Measurements from ENCODE around the gene SLTM. TPM values are rescaled to one million over a fixed set of nuclear protein-coding genes. Genes with fewer than 3 reads are reported as not detected.
"Not testable (repeated sequence)": the region's sequence is repeated elsewhere in the genome, so short reads cannot be mapped to it uniquely, and the experiment has no call there.

SLTM gene
- total RNA-seq, 1 experiment from 2014 or later: 108 TPM

DNA sequence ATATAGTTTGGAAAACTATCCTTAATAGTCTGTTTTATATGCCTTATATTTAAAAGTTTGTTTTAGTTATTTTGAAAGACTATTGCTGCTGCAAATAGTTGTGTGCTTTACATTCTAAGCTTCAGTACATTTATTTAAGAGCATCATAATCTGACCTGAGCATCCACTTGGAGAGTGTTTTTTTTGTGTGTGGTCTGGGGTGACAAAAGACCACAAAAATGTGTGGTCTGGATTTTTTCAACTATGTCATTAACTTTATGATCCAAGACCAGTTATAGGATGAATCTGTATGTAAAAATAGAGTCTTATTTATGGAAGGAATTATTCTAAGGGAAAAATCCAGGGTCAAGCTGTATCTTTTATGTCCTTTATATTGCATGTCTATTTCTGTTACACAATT lies 77.4 kb downstream of the SLTM start:
- TF ChIP-seq, protein P1, sequence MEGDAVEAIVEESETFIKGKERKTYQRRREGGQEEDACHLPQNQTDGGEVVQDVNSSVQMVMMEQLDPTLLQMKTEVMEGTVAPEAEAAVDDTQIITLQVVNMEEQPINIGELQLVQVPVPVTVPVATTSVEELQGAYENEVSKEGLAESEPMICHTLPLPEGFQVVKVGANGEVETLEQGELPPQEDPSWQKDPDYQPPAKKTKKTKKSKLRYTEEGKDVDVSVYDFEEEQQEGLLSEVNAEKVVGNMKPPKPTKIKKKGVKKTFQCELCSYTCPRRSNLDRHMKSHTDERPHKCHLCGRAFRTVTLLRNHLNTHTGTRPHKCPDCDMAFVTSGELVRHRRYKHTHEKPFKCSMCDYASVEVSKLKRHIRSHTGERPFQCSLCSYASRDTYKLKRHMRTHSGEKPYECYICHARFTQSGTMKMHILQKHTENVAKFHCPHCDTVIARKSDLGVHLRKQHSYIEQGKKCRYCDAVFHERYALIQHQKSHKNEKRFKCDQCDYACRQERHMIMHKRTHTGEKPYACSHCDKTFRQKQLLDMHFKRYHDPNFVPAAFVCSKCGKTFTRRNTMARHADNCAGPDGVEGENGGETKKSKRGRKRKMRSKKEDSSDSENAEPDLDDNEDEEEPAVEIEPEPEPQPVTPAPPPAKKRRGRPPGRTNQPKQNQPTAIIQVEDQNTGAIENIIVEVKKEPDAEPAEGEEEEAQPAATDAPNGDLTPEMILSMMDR (IDR thresholded peaks at IDR 0.05; ENCODE audit: unreplicated experiment): no peak
- POLR2A ChIA-PET: interaction anchor here (0.6 to 0.8 kb wide), 2 partner anchors 19 to 84 kb away, joined by 3 read pairs; no protein-coding TSS in a partner anchor
- no peak overlapping the region for H3K27ac Mint-ChIP-seq (ENCODE audit: low read depth, unreplicated experiment)
- H3K27me3 Mint-ChIP-seq (ENCODE audit: insufficient read depth, unreplicated experiment): no peaks in the 10 kb centered on the region
- CTCF ChIA-PET: no interaction called here
- intact Hi-C loops (cut with micrococcal nuclease): no loop called here
- H3K4me1 Mint-ChIP-seq (ENCODE audit: insufficient read depth, unreplicated experiment): no peaks in the 10 kb centered on the region
- no TSS peak for BruUV-seq (replicated peaks)
- peaks cover 32% of the 10 kb centered on the region for H3K36me3 Mint-ChIP-seq (ENCODE audit: insufficient read depth, unreplicated experiment)
- no peak for DNase-seq (ENCODE audit: unreplicated experiment)
- H3K9me3 Mint-ChIP-seq (ENCODE audit: unreplicated experiment): no peaks in the 10 kb centered on the region
- H3K4me3 Mint-ChIP-seq (ENCODE audit: unreplicated experiment): no peak overlapping the region

GRCh38 chr15:58854593-58854992 lies 78.9 kb downstream of the SLTM start:
- H3K4me3 Mint-ChIP-seq (ENCODE audit: unreplicated experiment): no peak overlapping the region
- no TSS peak for BruUV-seq (replicated peaks)
- POLR2A ChIA-PET: no interaction called here
- intact Hi-C loops (cut with micrococcal nuclease): no loop called here
- no peaks in the 10 kb centered on the region for H3K4me1 Mint-ChIP-seq (ENCODE audit: insufficient read depth, unreplicated experiment)
- TF ChIP-seq, protein P1 (IDR thresholded peaks at IDR 0.05; ENCODE audit: unreplicated experiment): no peak
- no peak for DNase-seq (ENCODE audit: unreplicated experiment)
- peaks cover 33% of the 10 kb centered on the region for H3K36me3 Mint-ChIP-seq (ENCODE audit: insufficient read depth, unreplicated experiment)
- no peaks in the 10 kb centered on the region for H3K9me3 Mint-ChIP-seq (ENCODE audit: unreplicated experiment)
- CTCF ChIA-PET: interaction anchor here (0.6 kb wide), 1 partner anchor 1077 kb away, joined by 5 read pairs; no protein-coding TSS in a partner anchor
- H3K27me3 Mint-ChIP-seq (ENCODE audit: insufficient read depth, unreplicated experiment): no peaks in the 10 kb centered on the region
- H3K27ac Mint-ChIP-seq (ENCODE audit: low read depth, unreplicated experiment): no peak overlapping the region

GRCh38 chr15:58852347-58852746 lies 81.1 kb downstream of the SLTM start:
- H3K9me3 Mint-ChIP-seq (ENCODE audit: unreplicated experiment): no peaks in the 10 kb centered on the region
- intact Hi-C loops (cut with micrococcal nuclease): no loop called here
- no peaks in the 10 kb centered on the region for H3K27me3 Mint-ChIP-seq (ENCODE audit: insufficient read depth, unreplicated experiment)
- no peak for DNase-seq (ENCODE audit: unreplicated experiment)
- H3K4me3 Mint-ChIP-seq (ENCODE audit: unreplicated experiment): no peak overlapping the region
- peaks cover 48% of the 10 kb centered on the region for H3K36me3 Mint-ChIP-seq (ENCODE audit: insufficient read depth, unreplicated experiment)
- CTCF ChIA-PET: interaction anchor here (0.6 kb wide), 2 partner anchors 179 to 413 kb away, joined by 3 to 4 read pairs; no protein-coding TSS in a partner anchor
- no peak overlapping the region for H3K27ac Mint-ChIP-seq (ENCODE audit: low read depth, unreplicated experiment)
- TF ChIP-seq, protein P1 (IDR thresholded peaks at IDR 0.05; ENCODE audit: unreplicated experiment): no peak
- BruUV-seq (replicated peaks): no TSS peak
- no peaks in the 10 kb centered on the region for H3K4me1 Mint-ChIP-seq (ENCODE audit: insufficient read depth, unreplicated experiment)
- POLR2A ChIA-PET: interaction anchor here (1.4 kb wide), 1 partner anchor 82 kb away, joined by 5 read pairs; the partner anchor contains the start of gene MINDY2

GRCh38 chr15:58851205-58851604 lies 82.3 kb downstream of the SLTM start:
- H3K4me1 Mint-ChIP-seq (ENCODE audit: insufficient read depth, unreplicated experiment); H3K27ac Mint-ChIP-seq (ENCODE audit: low read depth, unreplicated experiment); H3K27me3 Mint-ChIP-seq (ENCODE audit: insufficient read depth, unreplicated experiment); H3K9me3 Mint-ChIP-seq (ENCODE audit: unreplicated experiment); DNase-seq (ENCODE audit: unreplicated experiment); BruUV-seq (replicated peaks); H3K4me3 Mint-ChIP-seq (ENCODE audit: unreplicated experiment); intact Hi-C loops (cut with micrococcal nuclease): not testable (repeated sequence)
- CTCF ChIA-PET: interaction anchor here (0.6 to 0.7 kb wide), 2 partner anchors 60 to 1408 kb away, joined by 3 to 4 read pairs; no protein-coding TSS in a partner anchor
- H3K36me3 Mint-ChIP-seq (ENCODE audit: insufficient read depth, unreplicated experiment): peaks cover 56% of the 10 kb centered on the region
- POLR2A ChIA-PET: interaction anchor here (0.9 to 1.3 kb wide), 2 partner anchors 30 to 80 kb away, joined by 3 read pairs; partner anchors contain the start of gene MINDY2

Data from MCF 10A (cell line).